WTC11 (cell line): ENCODE results near the gene TPCN2. TPM values are rescaled to one million over a fixed set of nuclear protein-coding genes. Genes with fewer than 3 reads are reported as not detected.

ENCODE experiments used
- ATAC-seq: fragments of 200-7000 bp; cut with Tn5 transposase; 2 replicates; pipeline ENCODE4 v1.10.0; 2021; ENCODE audit warnings: mild to moderate bottlenecking, moderate library complexity
- CTCF ChIA-PET: fragments of 300-600 bp; sonication (Branson Sonifier 250); formaldehyde crosslinking; loops from one replicate; lab custom pipeline; 2021; ENCODE audit warnings: antibody characterized with exemption; lab: Charles Lee
- POLR2A ChIA-PET: fragments of 350-600 bp; sonication (Branson Sonifier 250); formaldehyde crosslinking; loops from one replicate; lab custom pipeline; 2021; ENCODE audit warnings: antibody characterized with exemption; lab: Charles Lee
- DNase-seq: peaks from one replicate; pipeline ENCODE4 v3.0.0; 2021; ENCODE audit warnings: low spot score
- H3K27ac Mint-ChIP-seq: 2 replicates; pipeline ENCODE4 v1.8.0; 2021; ENCODE audit warnings: mixed read lengths
- H3K27me3 Mint-ChIP-seq: 2 replicates; pipeline ENCODE4 v1.8.0; 2021; ENCODE audit warnings: low read depth, mild to moderate bottlenecking, moderate library complexity, mixed read lengths
- H3K36me3 Mint-ChIP-seq: 2 replicates; pipeline ENCODE4 v1.8.0; 2021; ENCODE audit warnings: mixed read lengths
- H3K4me1 Mint-ChIP-seq: 2 replicates; pipeline ENCODE4 v1.8.0; 2022; ENCODE audit warnings: mixed read lengths
- H3K4me3 Mint-ChIP-seq: 2 replicates; pipeline ENCODE4 v1.8.0; 2021; ENCODE audit warnings: mild to moderate bottlenecking, moderate library complexity, mixed read lengths
- H3K9me3 Mint-ChIP-seq: 2 replicates; pipeline ENCODE4 v1.8.0; 2021; ENCODE audit warnings: mixed read lengths
- AFF4 ChIP-seq: sonication (generic); formaldehyde crosslinking; IDR thresholded peaks from 2 replicates; pipeline ENCODE4 v1.8.1; 2023; ENCODE audit warnings: mild to moderate bottlenecking, missing genetic modification reagents, borderline replicate concordance
- PRDM15 ChIP-seq: sonication (generic); formaldehyde crosslinking; IDR thresholded peaks from 2 replicates; pipeline ENCODE4 v1.8.0; 2022; ENCODE audit warnings: missing genetic modification reagents
- PREB ChIP-seq: sonication (generic); formaldehyde crosslinking; IDR thresholded peaks from 2 replicates; pipeline ENCODE4 v1.8.1; 2022; ENCODE audit warnings: mild to moderate bottlenecking, missing genetic modification reagents, moderate library complexity, borderline replicate concordance
- SMAD4 ChIP-seq: sonication (generic); formaldehyde crosslinking; IDR thresholded peaks from 2 replicates; pipeline ENCODE4 v1.8.0; 2022; ENCODE audit warnings: mild to moderate bottlenecking, missing genetic modification reagents
- SOX15 ChIP-seq: fragments of 250-450 bp; sonication (Bioruptor Pico); IDR thresholded peaks from 2 replicates; pipeline ENCODE4 v1.9.0; 2021; ENCODE audit warnings: mild to moderate bottlenecking
- ZNF263 ChIP-seq: sonication (generic); formaldehyde crosslinking; IDR thresholded peaks from 2 replicates; pipeline ENCODE4 v1.8.1; 2022; ENCODE audit warnings: low read depth, mild to moderate bottlenecking, moderate library complexity, missing genetic modification reagents
- total RNA-seq: library from RNA; stranded (reverse); gene quantifications from 3 replicates; pipeline ENCODE4 v1.2.3, GENCODE V29; 2021

The TPCN2 gene
- total RNA-seq, 1 experiment from 2014 or later: 24.6 TPM

GRCh38 chr11:69115586-69116560, 67.1 kb downstream of the TPCN2 start:
- no peak for TF ChIP-seq PRDM15 (CRISPR knock-in tag)
- ChIA-PET POLR2A (no interaction called here), CTCF (interaction anchor here (0.9 to 3.1 kb wide), 3 partner anchors 15 to 568 kb away, joined by 3 to 24 read pairs (median 6); no protein-coding TSS in a partner anchor)
- H3K9me3 Mint-ChIP-seq: peaks cover 11% of the 10 kb centered on the region
- no peak overlapping the region for H3K27ac Mint-ChIP-seq
- H3K36me3 Mint-ChIP-seq: peaks cover 7% of the 10 kb centered on the region; the same call in 1 of the 2 replicates
- no peak for DNase-seq
- no peak for ATAC-seq
- no peaks in the 10 kb centered on the region for H3K4me1 Mint-ChIP-seq
- no peak overlapping the region for H3K4me3 Mint-ChIP-seq
- H3K27me3 Mint-ChIP-seq: no peaks in the 10 kb centered on the region; the same call in 1 of the 2 replicates

- no peak for DNase-seq
- Mint-ChIP-seq H3K27me3 (no peaks in the 10 kb centered on the region; the same call in 1 of the 2 replicates), H3K4me1 (peaks cover 2% of the 10 kb centered on the region; the same call in 1 of the 2 replicates), H3K27ac (no peak overlapping the region), H3K36me3 (peaks cover 7% of the 10 kb centered on the region; the same call in 1 of the 2 replicates), H3K9me3 (peaks cover 8% of the 10 kb centered on the region), H3K4me3 (no peak overlapping the region)
- ChIA-PET POLR2A (no interaction called here), CTCF (interaction anchor here (3.1 kb wide), 1 partner anchor 14 kb away, joined by 15 read pairs; no protein-coding TSS in a partner anchor)
- no peak for ATAC-seq
- TF ChIP-seq PREB (CRISPR knock-in tag) (no peak), SOX15 (CRISPR knock-in tag) (no peak), ZNF263 (CRISPR knock-in tag) (no peak), SMAD4 (CRISPR knock-in tag) (no peak), PRDM15 (CRISPR knock-in tag) (no peak), AFF4 (CRISPR knock-in tag) (no peak)
These were observed 67.9 kb downstream of the TPCN2 start for GRCh38 chr11:69116671-69117070.
